ENCODE results near the gene FBXL17.

- TF ChIP-seq CTCF (IDR thresholded peaks at IDR 0.05; ENCODE audit: low read depth, low read length) (no peak), EZH2phosphoT487 (IDR thresholded peaks at IDR 0.05; ENCODE audit: low read depth) (no peak)
Measured at GRCh38 chr5:108353087-108353486, 28.8 kb downstream of the FBXL17 start.

Data from OCI-LY3 (cell line).